H9 (cell line): Measurements from ENCODE around the gene RAI1. TPM values are rescaled to one million over a fixed set of nuclear protein-coding genes. Genes with fewer than 3 reads are reported as not detected.

Source experiments
- DNase-seq: peaks from one replicate; pipeline ENCODE4 v3.0.0-alpha.2; 2017
- H2AFZ ChIP-seq: one replicate; pipeline ENCODE4 v1.6.1; 2013; ENCODE audit warnings: mild to moderate bottlenecking, low read length, control low read depth, moderate library complexity
- H2AK5ac ChIP-seq: 2 replicates; pipeline ENCODE4 v1.6.1; 2013; ENCODE audit warnings: low read length, control low read depth, mixed read lengths; ENCODE audit not compliant: insufficient read length
- H2BK120ac ChIP-seq: one replicate; pipeline ENCODE4 v1.6.1; 2013; ENCODE audit warnings: low read depth, mild to moderate bottlenecking, low read length, control low read depth, inconsistent platforms; ENCODE audit not compliant: poor library complexity, severe bottlenecking
- H2BK12ac ChIP-seq: 2 replicates; pipeline ENCODE4 v1.6.1; 2013; ENCODE audit warnings: low read length, control low read depth, mixed read lengths, low read depth; ENCODE audit not compliant: insufficient read length
- H2BK15ac ChIP-seq: 2 replicates; pipeline ENCODE4 v1.6.1; 2013; ENCODE audit warnings: low read depth, low read length, control low read depth
- H2BK20ac ChIP-seq: one replicate; pipeline ENCODE4 v1.6.1; 2013; ENCODE audit warnings: low read depth, mild to moderate bottlenecking, low read length, control low read depth, inconsistent platforms; ENCODE audit not compliant: poor library complexity, severe bottlenecking
- H2BK5ac ChIP-seq: 2 replicates; pipeline ENCODE4 v1.6.1; 2013; ENCODE audit warnings: low read length, control low read depth, mixed read lengths; ENCODE audit not compliant: insufficient read length
- H3K14ac ChIP-seq: 2 replicates; pipeline ENCODE4 v1.6.1; 2013; ENCODE audit warnings: low read length, control low read depth; ENCODE audit not compliant: insufficient read depth
- H3K18ac ChIP-seq: 2 replicates; pipeline ENCODE4 v1.6.1; 2013; ENCODE audit warnings: low read depth, mild to moderate bottlenecking, mixed read lengths, low read length, control low read depth; ENCODE audit not compliant: insufficient read length
- H3K23ac ChIP-seq: 2 replicates; pipeline ENCODE4 v1.6.1; 2013; ENCODE audit warnings: low read length, control low read depth, mixed read lengths, low read depth; ENCODE audit not compliant: insufficient read length
- H3K23me2 ChIP-seq: 2 replicates; pipeline ENCODE4 v1.6.1; 2013; ENCODE audit warnings: low read depth, mild to moderate bottlenecking, mixed read lengths, low read length, control low read depth; ENCODE audit not compliant: insufficient read length, poor library complexity, severe bottlenecking
- H3K27ac ChIP-seq: 2 replicates; pipeline ENCODE4 v1.5.1; 2013; ENCODE audit warnings: low read length, control low read depth, mixed read lengths, low read depth; ENCODE audit not compliant: insufficient read length
- H3K27me3 ChIP-seq: 2 replicates; pipeline ENCODE4 v1.6.1; 2013; ENCODE audit warnings: low read length, control low read depth, inconsistent platforms; ENCODE audit not compliant: insufficient read depth
- H3K4ac ChIP-seq: 2 replicates; pipeline ENCODE4 v1.6.1; 2013; ENCODE audit warnings: low read depth, mild to moderate bottlenecking, control low read depth, inconsistent platforms, low read length, moderate library complexity
- H3K4me1 ChIP-seq: 2 replicates; pipeline ENCODE4 v1.6.1; 2013; ENCODE audit warnings: low read length, control low read depth, inconsistent platforms; ENCODE audit not compliant: insufficient read depth
- H3K4me2 ChIP-seq: 2 replicates; pipeline ENCODE4 v1.6.1; 2013; ENCODE audit warnings: low read length, control low read depth, mixed read lengths; ENCODE audit not compliant: insufficient read length, insufficient read depth
- H3K56ac ChIP-seq: 2 replicates; pipeline ENCODE4 v1.6.1; 2013; ENCODE audit warnings: low read depth, mild to moderate bottlenecking, mixed read lengths, low read length, control low read depth; ENCODE audit not compliant: insufficient read length
- H3K79me1 ChIP-seq: 2 replicates; pipeline ENCODE4 v1.6.1; 2013; ENCODE audit warnings: low read depth, mild to moderate bottlenecking, moderate library complexity, low read length, control low read depth, inconsistent platforms; ENCODE audit not compliant: insufficient read depth, poor library complexity, severe bottlenecking
- H3K79me2 ChIP-seq: 2 replicates; pipeline ENCODE4 v1.6.1; 2013; ENCODE audit warnings: low read length, control low read depth, inconsistent platforms; ENCODE audit not compliant: insufficient read depth
- H3K9ac ChIP-seq: 2 replicates; pipeline ENCODE4 v1.6.1; 2013; ENCODE audit warnings: low read length, control low read depth, mixed read lengths; ENCODE audit not compliant: insufficient read length; ENCODE audit errors: extremely low read depth
- H3K9me3 ChIP-seq: one replicate; pipeline ENCODE4 v1.6.1; 2013; ENCODE audit warnings: low read depth, low read length, inconsistent platforms; ENCODE audit not compliant: control insufficient read depth
- H3T11ph ChIP-seq: one replicate; pipeline ENCODE4 v1.6.1; 2013; ENCODE audit warnings: mild to moderate bottlenecking, low read length, control low read depth, inconsistent platforms
- H4K20me1 ChIP-seq: one replicate; pipeline ENCODE4 v1.6.1; 2013; ENCODE audit not compliant: control insufficient read depth, insufficient read length, insufficient read depth
- H4K5ac ChIP-seq: 2 replicates; pipeline ENCODE4 v1.6.1; 2013; ENCODE audit warnings: low read depth, mild to moderate bottlenecking, mixed read lengths, low read length, control low read depth; ENCODE audit not compliant: insufficient read length
- H4K8ac ChIP-seq: replicated peaks from 2 replicates; pipeline ENCODE4 v1.6.1; 2013; ENCODE audit warnings: low read length, control low read depth, mixed read lengths, low read depth; ENCODE audit not compliant: insufficient read length
- H4K91ac ChIP-seq: 2 replicates; pipeline ENCODE4 v1.6.1; 2013; ENCODE audit warnings: low read depth, mild to moderate bottlenecking, moderate library complexity, mixed read lengths, low read length, control low read depth; ENCODE audit not compliant: insufficient read length
- H3K27ac Mint-ChIP-seq, 3 experiments: 2 replicates in 2 of 3; 3 replicates in 1 of 3; pipeline ENCODE4 v1.8.0; 2020 to 2021; ENCODE audit warnings: mixed read lengths in 3 of 3, mild to moderate bottlenecking in 1 of 3, moderate library complexity in 1 of 3
- H3K27me3 Mint-ChIP-seq: 2 replicates; pipeline ENCODE4 v1.8.0; 2021; ENCODE audit warnings: low read depth, mild to moderate bottlenecking, moderate library complexity, mixed read lengths
- H3K36me3 Mint-ChIP-seq, 3 experiments: 2 replicates in 2 of 3; 3 replicates in 1 of 3; pipeline ENCODE4 v1.8.0; 2020 to 2021; ENCODE audit warnings: low read depth in 3 of 3, mixed read lengths in 3 of 3; ENCODE audit not compliant: insufficient read depth in 1 of 3
- H3K4me1 Mint-ChIP-seq, 2 experiments: 2 replicates each; pipeline ENCODE4 v1.8.0; 2020; ENCODE audit warnings: mixed read lengths in 2 of 2
- H3K4me3 Mint-ChIP-seq, 2 experiments: 2 replicates in 1 of 2; 3 replicates in 1 of 2; pipeline ENCODE4 v1.8.0; 2020 to 2021; ENCODE audit warnings: mild to moderate bottlenecking in 2 of 2, mixed read lengths in 2 of 2, moderate library complexity in 1 of 2
- H3K9me3 Mint-ChIP-seq, 2 experiments: 2 replicates in 1 of 2; 3 replicates in 1 of 2; pipeline ENCODE4 v1.8.0; 2020; ENCODE audit warnings: mild to moderate bottlenecking in 2 of 2, mixed read lengths in 2 of 2, moderate library complexity in 1 of 2
- CTCF ChIP-seq: fragments of 200-600 bp; sonication (generic); conservative IDR thresholded peaks from 3 replicates; pipeline ENCODE4 v1.8.0; 2021; ENCODE audit warnings: antibody characterized with exemption, mild to moderate bottlenecking
- WGBS: extraction: QIAGEN DNeasy Blood & Tissue Kit; methylation state at CpG from one replicate; pipeline ENCODE4 v1.1.7; 2013; ENCODE audit warnings: missing lambda C conversion rate, low lambda C conversion rate, mixed read lengths; ENCODE audit not compliant: insufficient read length; ENCODE audit errors: extremely low coverage; 5-methylcytosine and 5-hydroxymethylcytosine counted together
- total RNA-seq: library from RNA; stranded (reverse); gene quantifications from 2 replicates; pipeline ENCODE4 v1.2.1, GENCODE V29; 2021

RAI1 gene
- total RNA-seq, 1 experiment from 2014 or later, result 1.5 TPM

- H4K5ac ChIP-seq, result no peak overlapping the region
- H3K79me1 ChIP-seq, result no peaks in the 10 kb centered on the region
- Mint-ChIP-seq H3K9me3 (no peaks in the 10 kb centered on the region), H3K27ac (peak overlapping the region in 1 of 3 experiments; percentile 90; a peak in 2 of 7 replicates), H3K36me3 (no peaks in the 10 kb centered on the region; a peak in 1 of 7 replicates), H3K4me1 (peaks cover 13 to 50% of the 10 kb centered on the region in 2 experiments), H3K27me3 (peaks cover 25% of the 10 kb centered on the region), H3K4me3 (no peak overlapping the region)
- H4K8ac ChIP-seq, result no peak overlapping the region
- H3K23ac ChIP-seq, result no peak overlapping the region
- no peaks in the 10 kb centered on the region for H4K20me1 ChIP-seq
- H3K4me2 ChIP-seq, result no peak overlapping the region
- WGBS, result no CpG with 5 or more reads among the region's 4 CpGs
- no peak overlapping the region for H2BK12ac ChIP-seq
- H3K27ac ChIP-seq, result no peak overlapping the region
- H3K4ac ChIP-seq, result no peak overlapping the region
- H3K27me3 ChIP-seq, result no peaks in the 10 kb centered on the region; the same call in 1 of the 2 replicates
- H2BK20ac ChIP-seq, result no peak overlapping the region
- no peaks in the 10 kb centered on the region for H3K23me2 ChIP-seq
- 0 out of 2 replicates have a peak overlapping the region, but pooled peaks have one; percentile 60 for H3K14ac ChIP-seq
- no peak overlapping the region for H4K91ac ChIP-seq
- H3K4me1 ChIP-seq, result no peaks in the 10 kb centered on the region
- H3K9me3 ChIP-seq, result no peaks in the 10 kb centered on the region
- H3K9ac ChIP-seq, result no peak overlapping the region
- no peak for DNase-seq
- H3K18ac ChIP-seq, result no peak overlapping the region
- H2BK120ac ChIP-seq, result no peak overlapping the region
- no peak overlapping the region for H3K56ac ChIP-seq
- H2BK5ac ChIP-seq, result no peak overlapping the region
- H2AK5ac ChIP-seq, result no peak overlapping the region
- H3T11ph ChIP-seq, result no peak overlapping the region
- H3K79me2 ChIP-seq, result no peaks in the 10 kb centered on the region
- H2BK15ac ChIP-seq, result no peak overlapping the region
- no peak overlapping the region for H2AFZ ChIP-seq
- no peak for TF ChIP-seq CTCF
Observed at GRCh38 chr17:17766744-17767120, 85.5 kb downstream of the RAI1 start.
